Activated CD4-positive, alpha-beta T cell treated with anti-CD3 and anti-CD28 coated beads for 48 hours (primary cell): ENCODE results near the gene YIPF6.
"Not testable (repeated sequence)": the region's sequence is repeated elsewhere in the genome, so short reads cannot be mapped to it uniquely, and the experiment has no call there.

Source experiments
- DNase-seq: peaks from one replicate; pipeline ENCODE4 v3.0.0-alpha.2; 2020

YIPF6 gene

GRCh38 chrX:68498508-68499379 is at the start of gene YIPF6:
YIPF6 (plus strand) TSS chrX:68499051; CDS start chrX:68499067, 16 bp downstream.
- peak; percentile 74 for DNase-seq

GRCh38 chrX:68451720-68452119 is 47.1 kb upstream of the YIPF6 start:
- no peak for DNase-seq

GRCh38 chrX:68454476-68455150 is 44.2 kb upstream of the YIPF6 start:
- no peak for DNase-seq

GRCh38 chrX:68455151-68455510 is 43.7 kb upstream of the YIPF6 start:
- no peak for DNase-seq

GRCh38 chrX:68461093-68461492 is 37.8 kb upstream of the YIPF6 start:
- no peak for DNase-seq

GRCh38 chrX:68461576-68461975 is 37.3 kb upstream of the YIPF6 start:
- DNase-seq: no peak

- DNase-seq: no peak
Observed at GRCh38 chrX:68462197-68462596, 36.7 kb upstream of the YIPF6 start.

- DNase-seq: peak; percentile 4
Observed at GRCh38 chrX:68462653-68463052, 36.2 kb upstream of the YIPF6 start.

GRCh38 chrX:68463880-68464279 is 35.0 kb upstream of the YIPF6 start:
- no peak for DNase-seq

GRCh38 chrX:68464796-68465195 is 34.1 kb upstream of the YIPF6 start:
- DNase-seq: no peak

- DNase-seq: no peak
Observed at GRCh38 chrX:68480969-68481368, 17.9 kb upstream of the YIPF6 start.

GRCh38 chrX:68486198-68486597 is 12.7 kb upstream of the YIPF6 start:
- not testable (repeated sequence) for DNase-seq

- no peak for DNase-seq
Observed at GRCh38 chrX:68487254-68487653, 11.6 kb upstream of the YIPF6 start.

GRCh38 chrX:68487924-68488323 is 10.9 kb upstream of the YIPF6 start:
- DNase-seq: no peak

GRCh38 chrX:68488657-68489056 is 10.2 kb upstream of the YIPF6 start:
- DNase-seq: no peak

- no peak for DNase-seq
Observed at GRCh38 chrX:68490644-68491043, 8.2 kb upstream of the YIPF6 start.

GRCh38 chrX:68492583-68492982 is 6.3 kb upstream of the YIPF6 start:
- DNase-seq: no peak

GRCh38 chrX:68493776-68494175 is 5.1 kb upstream of the YIPF6 start:
- DNase-seq: not testable (repeated sequence)

- DNase-seq: no peak
Observed at GRCh38 chrX:68498044-68498507, 775 bp upstream of the YIPF6 start.

- DNase-seq: peak; percentile 5
Observed at GRCh38 chrX:68499543-68500504, 973 bp downstream of the YIPF6 start.

GRCh38 chrX:68503836-68504636 is 5.2 kb downstream of the YIPF6 start:
- peak; percentile 70 for DNase-seq

GRCh38 chrX:68506649-68507048 is 7.8 kb downstream of the YIPF6 start:
- DNase-seq: no peak
